ENCODE data around the gene WNT9A.

DNA sequence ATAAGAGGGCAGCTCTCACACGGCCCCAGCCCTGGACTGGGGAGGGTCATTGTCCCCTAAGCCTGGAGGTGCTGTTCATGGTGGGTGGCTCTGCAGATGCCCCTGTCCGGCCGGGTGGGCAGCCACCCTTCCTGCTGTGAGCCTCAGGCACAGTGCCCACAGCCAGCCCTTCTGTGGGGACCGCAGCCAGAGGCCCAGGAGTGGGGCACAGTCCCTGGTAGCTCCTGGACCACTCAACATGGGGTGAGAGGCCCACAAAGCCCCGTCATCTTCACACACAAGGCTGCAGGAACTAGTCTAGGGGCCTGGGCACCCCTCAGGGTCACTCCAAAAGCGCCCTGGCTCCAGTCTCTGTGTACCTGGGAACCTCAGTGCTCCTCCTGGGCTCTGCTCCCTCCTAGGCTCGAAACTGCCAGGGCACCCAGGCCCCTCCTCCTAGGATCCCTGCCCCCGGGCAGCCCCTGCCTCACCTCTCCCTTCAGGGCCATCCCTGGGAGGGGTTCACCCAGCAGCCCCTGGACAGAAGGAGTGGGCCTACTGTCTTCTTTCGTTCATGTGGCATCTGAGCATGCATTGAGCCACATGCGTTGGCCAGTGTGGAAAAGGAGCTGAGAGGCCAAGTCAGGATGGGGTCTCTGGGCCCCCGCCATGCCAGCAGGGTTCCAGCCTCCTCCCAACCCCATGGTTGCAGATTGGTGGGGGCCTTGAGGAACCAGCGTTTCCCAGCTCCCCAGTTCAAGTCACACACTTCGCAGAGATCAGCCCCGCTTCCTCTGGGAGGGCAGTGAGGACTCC, 43.0 kb downstream of the WNT9A start:
- no peak for TF ChIP-seq CTCF (conservative IDR thresholded peaks at IDR 0.05; ENCODE audit: low read depth, low read length)
- TF ChIP-seq EZH2 (IDR thresholded peaks at IDR 0.05; ENCODE audit: borderline replicate concordance, low read depth, low read length, poor library complexity, severe bottlenecking) = no peak

Measured in A673 (cell line).